Measurements from ENCODE around the gene HIGD1C.
"Not testable (repeated sequence)": the region's sequence is repeated elsewhere in the genome, so short reads cannot be mapped to it uniquely, and the experiment has no call there.

DNA sequence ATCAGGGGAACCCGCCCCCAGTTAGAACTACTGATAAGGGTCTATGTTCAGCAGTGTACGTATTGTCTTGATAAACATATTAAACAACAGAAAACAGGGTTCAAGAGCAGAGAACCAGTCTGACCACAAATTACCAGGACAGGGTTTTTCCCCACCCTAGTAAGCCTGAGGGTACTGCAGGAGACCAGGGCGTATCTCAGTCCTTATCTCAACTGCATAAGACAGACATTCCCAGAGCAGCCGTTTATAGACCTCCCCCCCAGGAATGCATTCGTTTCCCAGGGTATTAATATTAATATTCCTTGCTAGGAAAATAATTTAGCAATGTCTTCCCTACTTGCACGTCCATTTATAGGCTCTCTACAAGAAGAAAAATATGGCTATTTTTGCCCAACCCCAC is 40.0 kb upstream of the HIGD1C start:
- TF ChIP-seq, protein P1, sequence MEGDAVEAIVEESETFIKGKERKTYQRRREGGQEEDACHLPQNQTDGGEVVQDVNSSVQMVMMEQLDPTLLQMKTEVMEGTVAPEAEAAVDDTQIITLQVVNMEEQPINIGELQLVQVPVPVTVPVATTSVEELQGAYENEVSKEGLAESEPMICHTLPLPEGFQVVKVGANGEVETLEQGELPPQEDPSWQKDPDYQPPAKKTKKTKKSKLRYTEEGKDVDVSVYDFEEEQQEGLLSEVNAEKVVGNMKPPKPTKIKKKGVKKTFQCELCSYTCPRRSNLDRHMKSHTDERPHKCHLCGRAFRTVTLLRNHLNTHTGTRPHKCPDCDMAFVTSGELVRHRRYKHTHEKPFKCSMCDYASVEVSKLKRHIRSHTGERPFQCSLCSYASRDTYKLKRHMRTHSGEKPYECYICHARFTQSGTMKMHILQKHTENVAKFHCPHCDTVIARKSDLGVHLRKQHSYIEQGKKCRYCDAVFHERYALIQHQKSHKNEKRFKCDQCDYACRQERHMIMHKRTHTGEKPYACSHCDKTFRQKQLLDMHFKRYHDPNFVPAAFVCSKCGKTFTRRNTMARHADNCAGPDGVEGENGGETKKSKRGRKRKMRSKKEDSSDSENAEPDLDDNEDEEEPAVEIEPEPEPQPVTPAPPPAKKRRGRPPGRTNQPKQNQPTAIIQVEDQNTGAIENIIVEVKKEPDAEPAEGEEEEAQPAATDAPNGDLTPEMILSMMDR (IDR thresholded peaks at IDR 0.05), result not testable (repeated sequence)
- not testable (repeated sequence) for TF ChIP-seq POLR2A, EP300 (IDR thresholded peaks at IDR 0.05)
